GM19238 (cell line): ENCODE results near the gene SNAP47.

Source experiments
- DNase-seq: peaks from one replicate; pipeline ENCODE4 v3.0.0; 2011; ENCODE audit warnings: low spot score; ENCODE audit not compliant: insufficient read length

The SNAP47 gene

GRCh38 chr1:227731696-227732585 is 3.3 kb upstream of the SNAP47 start:
- no peak for DNase-seq

GRCh38 chr1:227732586-227733308 is 2.5 kb upstream of the SNAP47 start:
- DNase-seq: no peak

DNA sequence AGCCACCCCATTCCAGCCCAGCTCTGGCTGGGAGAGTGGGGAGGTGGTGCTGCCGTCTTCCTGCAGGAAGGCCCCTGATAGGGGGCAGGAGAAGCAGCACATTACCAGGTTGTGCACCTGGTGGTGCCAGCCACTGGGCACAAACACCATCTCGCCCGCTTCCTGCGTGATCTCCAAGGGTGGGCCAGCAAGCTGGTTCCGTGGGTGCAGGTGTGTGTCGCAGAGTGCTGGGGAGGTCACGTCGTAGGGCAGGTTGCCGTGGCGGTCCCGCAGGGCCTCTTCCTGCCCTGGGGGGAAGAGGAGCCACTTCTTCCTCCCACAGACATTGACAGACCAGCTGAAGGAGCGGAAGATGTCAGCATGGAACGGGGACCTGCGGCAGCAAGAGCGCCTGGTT is 1.9 kb upstream of the SNAP47 start:
- no peak for DNase-seq

DNA sequence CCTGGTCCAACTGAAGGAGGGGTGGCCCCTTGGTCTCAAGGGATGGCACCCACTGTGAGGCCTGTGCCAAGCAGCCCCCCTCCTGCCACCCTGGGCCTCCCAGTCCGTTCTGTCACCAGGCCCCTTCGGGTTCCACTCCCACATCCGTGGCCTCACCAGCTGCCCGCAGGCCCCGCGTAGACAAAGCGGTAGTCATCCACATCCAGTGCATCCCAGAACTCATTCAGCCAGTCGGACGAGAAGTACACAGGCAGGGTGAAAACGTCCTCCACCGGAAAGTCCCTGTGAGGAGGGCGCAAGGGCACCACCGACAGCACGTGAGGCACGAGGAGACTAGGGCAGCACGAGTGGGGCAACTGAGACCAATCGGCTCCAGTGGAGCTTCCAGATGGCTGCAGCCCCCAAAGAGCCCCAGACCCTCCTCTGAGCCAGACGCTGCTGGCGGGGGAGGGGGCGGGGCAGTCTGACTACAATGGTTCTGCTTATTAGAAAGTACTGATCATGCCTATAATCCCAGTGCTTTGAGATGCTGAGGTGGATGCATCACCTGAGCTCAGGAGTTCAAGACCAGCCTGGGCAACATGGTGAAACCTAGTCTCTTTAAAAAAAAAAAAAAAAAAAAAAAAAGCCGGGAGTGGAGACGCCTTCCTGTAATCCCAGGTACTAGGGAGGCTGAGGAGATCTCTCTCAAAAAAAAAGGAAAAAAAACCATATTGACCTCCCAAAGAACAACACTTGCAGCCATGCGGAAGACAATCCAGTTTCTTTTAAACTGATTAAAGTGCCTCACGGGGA is 1.3 kb upstream of the SNAP47 start:
- no peak for DNase-seq

DNA sequence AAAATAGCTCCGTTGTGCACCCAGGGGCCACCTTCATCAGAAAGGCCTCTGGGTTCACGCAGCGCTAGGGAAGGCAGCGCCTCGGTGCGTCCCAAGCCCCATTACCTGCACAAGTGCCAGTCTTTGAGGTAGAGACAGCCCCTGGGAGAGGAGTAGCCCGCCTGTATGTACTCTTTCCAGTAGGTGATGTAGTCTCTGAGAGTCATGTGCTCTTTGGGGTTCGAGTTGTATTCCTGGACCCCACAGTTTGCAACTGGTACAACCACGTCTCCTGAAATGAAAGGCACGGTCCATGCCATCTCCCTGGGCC is 734 bp upstream of the SNAP47 start:
- no peak for DNase-seq

- DNase-seq: no peak
Measured at GRCh38 chr1:227735539-227736285, 477 bp downstream of the SNAP47 start.

- DNase-seq: no peak
Measured at GRCh38 chr1:227736814-227737432, 1.7 kb downstream of the SNAP47 start.

GRCh38 chr1:227738820-227739219 is 3.6 kb downstream of the SNAP47 start:
- no peak for DNase-seq

- no peak for DNase-seq
Measured at GRCh38 chr1:227739636-227740035, 4.4 kb downstream of the SNAP47 start.

DNA sequence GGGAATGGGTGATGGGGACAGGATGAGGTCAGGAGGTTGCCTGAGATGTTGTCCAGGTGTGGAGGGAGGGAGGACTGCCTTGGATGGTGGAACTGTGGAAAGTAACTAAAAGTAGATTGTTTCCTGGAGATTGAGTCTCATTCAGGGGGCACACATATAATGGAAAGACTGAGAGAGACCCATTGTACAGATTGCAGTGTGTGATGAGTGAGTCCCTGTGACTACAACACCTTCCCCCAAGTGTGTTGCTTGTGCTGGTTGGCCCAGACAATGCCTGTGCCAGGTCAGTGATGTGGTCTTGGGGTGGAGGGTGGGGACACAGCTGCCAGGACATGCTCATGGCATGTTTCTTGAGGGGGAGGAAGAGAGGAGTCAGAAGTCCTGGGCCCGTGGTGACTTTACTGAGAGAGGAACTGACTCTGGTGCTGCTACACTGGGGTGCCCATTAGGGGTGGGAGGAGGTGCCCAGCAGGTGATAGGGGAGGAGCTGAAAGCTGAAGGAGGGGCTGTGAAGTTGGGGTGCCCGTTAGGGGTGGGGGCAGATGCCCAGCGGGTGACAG is 5.2 kb downstream of the SNAP47 start:
- no peak for DNase-seq

DNA sequence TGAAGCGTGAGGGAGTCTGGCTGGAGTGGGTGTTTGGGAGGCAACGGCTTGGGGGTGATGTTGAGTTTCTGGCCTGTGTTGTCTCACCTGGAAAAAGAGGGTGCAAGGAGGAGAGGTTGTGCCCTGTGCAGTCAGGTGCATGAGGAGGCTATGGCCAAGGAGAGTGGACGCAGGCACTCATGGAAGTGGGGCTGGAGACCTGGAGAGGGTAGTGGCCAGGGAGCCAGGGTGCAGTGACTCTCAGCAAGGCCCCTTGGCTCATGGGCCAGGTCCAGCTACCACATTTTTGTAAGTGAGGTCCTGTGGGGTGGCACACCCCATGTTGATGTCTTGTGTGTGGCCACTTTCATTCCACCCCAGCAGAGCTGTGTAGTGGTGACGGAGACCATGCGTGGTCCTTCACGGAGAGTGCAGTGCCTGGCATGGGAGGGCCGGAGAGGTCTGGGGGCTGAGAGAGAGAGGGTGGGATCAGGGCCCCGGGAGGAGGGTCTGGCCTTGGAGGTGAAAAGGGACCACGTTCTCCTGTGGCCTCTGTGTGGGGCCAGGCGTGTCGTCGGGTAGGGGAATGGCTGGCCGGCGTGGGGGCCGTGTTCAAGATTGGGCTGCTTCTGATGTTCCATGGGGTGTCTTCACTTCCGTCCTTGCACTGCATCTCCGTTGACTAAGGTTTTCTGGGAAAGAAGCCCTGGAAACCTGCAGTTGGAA is 6.1 kb downstream of the SNAP47 start:
- no peak for DNase-seq

DNA sequence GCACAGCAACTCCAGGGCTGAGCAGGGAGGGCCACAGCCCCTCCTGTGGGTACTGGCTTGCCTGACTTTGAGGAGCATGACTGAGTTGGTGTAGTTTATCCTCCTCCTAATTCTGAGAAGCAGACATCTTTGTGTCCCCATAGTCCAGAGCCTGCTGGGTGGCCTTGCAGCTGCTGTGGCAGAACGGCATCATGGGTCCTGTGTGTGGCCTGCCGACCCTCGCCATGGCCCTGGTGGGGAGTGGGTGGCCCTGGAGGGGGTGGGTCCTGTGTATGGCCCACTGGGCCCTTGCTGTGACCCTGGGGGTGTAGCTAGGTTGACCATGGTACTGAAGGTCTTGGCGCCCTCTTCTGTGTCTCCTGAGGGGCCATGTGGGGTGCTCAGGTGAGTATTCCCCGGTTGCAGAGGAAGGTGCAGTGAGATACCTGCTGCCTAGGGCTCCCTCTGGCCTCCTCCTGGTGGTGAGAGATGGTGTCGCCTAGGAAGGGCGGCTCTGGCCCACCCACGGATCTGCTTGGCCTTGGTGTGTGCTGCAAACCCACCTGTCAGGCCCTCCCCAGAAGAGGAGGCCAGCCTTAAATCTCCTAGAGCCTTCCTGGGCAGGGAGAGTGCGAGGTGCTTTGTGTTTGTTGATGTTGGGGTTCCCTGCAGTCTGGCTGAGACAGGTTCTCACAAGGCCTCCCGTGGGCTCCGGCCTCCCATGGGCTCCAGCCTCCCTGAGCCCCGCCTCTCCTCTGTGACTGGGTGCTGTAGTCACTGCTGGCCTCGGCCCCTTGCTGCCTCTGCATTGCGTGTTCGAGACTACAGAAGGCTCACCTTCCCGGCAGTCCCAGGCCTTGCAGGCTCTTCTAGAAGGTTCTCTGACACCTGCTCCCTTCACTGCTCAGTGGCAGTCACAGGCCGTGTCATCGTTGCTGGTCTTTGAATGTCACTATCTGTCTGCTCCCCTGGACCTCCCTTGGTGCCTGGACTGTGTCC is 7.8 kb downstream of the SNAP47 start:
- no peak for DNase-seq

- DNase-seq: no peak
Measured at GRCh38 chr1:227744668-227745067, 9.4 kb downstream of the SNAP47 start.

- DNase-seq: no peak
Measured at GRCh38 chr1:227745568-227746265, 10.5 kb downstream of the SNAP47 start.

DNA sequence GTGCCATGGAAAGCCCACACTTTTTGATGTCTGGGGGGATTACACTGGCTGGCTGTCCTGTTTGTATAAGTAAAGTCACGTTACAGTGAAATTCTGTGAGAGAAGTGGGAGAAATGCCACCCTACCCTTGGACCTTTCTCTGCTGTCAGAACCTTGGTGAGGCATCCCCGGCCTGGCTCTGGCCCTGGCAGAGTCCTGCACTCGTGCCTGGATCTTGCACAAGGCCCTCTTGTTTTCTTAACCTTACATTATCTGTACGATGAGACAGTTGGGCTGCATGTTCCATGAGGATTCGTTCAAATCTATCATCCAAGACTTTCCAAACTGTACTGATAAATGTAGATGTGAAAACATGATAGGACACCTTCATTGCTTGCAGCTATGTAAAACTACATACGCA is 11.4 kb downstream of the SNAP47 start:
- DNase-seq: no peak

GRCh38 chr1:227747382-227747781 is 12.1 kb downstream of the SNAP47 start:
- no peak for DNase-seq

GRCh38 chr1:227747948-227748495 is 12.8 kb downstream of the SNAP47 start:
- no peak for DNase-seq
